A549 (cell line): ENCODE measurements around the gene NEK5. TPM values are rescaled to one million over a fixed set of nuclear protein-coding genes. Genes with fewer than 3 reads are reported as not detected.
A peak's percentile ranks its signal among the peaks of the same experiment; 100 is the strongest.

ENCODE experiments used
- ATAC-seq, 2 experiments: fragments of 200-7000 bp in 1 of 2; fragments of >200 bp in 1 of 2; cut with Nextera tagmentation in 1 of 2; cut with Tn5 transposase in 1 of 2; 3 replicates each; pipeline versions ENCODE4 v1.8.0 to v1.9.1; 2018 to 2020; ENCODE audit warnings: mild to moderate bottlenecking in 1 of 2, moderate library complexity in 1 of 2
- CTCF ChIA-PET: fragments of 300-600 bp; sonication (Branson Sonifier 250); formaldehyde crosslinking; extraction: SDS; loops from one replicate; lab custom pipeline; 2021; ENCODE audit warnings: antibody characterized with exemption, inconsistent platforms; lab: Yijun Ruan, JAX
- POLR2A ChIA-PET: fragments of 350-600 bp; formaldehyde crosslinking; extraction: SDS; loops from one replicate; lab custom pipeline; 2021; ENCODE audit warnings: antibody characterized with exemption, inconsistent platforms; lab: Yijun Ruan, JAX
- DNase-seq, 2 experiments: peaks; one replicate each; pipeline versions ENCODE4 v3.0.0 to v3.0.0-alpha.2; 2011 to 2016; ENCODE audit warnings: low read depth in 1 of 2, low spot score in 1 of 2
- FAIRE-seq: peaks from 2 replicates; lab custom pipeline; 2011; peaks lifted over from hg19 to GRCh38; lab: Jason Lieb, UNC
- H3K27ac ChIP-seq, 2 experiments: fragments of >200 bp; sonication (Bioruptor Twin); formaldehyde crosslinking; 3 replicates each; pipeline ENCODE4 v1.5.1; 2016 to 2017
- H3K4me1 ChIP-seq: fragments of >200 bp; sonication (Bioruptor Twin); formaldehyde crosslinking; 3 replicates; pipeline ENCODE4 v1.6.1; 2016
- H3K4me2 ChIP-seq: fragments of >200 bp; sonication (Bioruptor Twin); formaldehyde crosslinking; 3 replicates; pipeline ENCODE4 v1.6.1; 2016
- H3K4me3 ChIP-seq: fragments of >200 bp; sonication (Bioruptor Twin); formaldehyde crosslinking; 3 replicates; pipeline ENCODE4 v1.5.1; 2016
- H3K9me3 ChIP-seq: fragments of >200 bp; sonication (Bioruptor Twin); formaldehyde crosslinking; 3 replicates; pipeline ENCODE4 v1.6.1; 2016
- CEBPB ChIP-seq, 2 experiments: fragments of >200 bp in 1 of 2; sonication (Bioruptor Twin) in 1 of 2; formaldehyde crosslinking in 1 of 2; IDR thresholded peaks; 2 replicates each; pipeline ENCODE4 v1.6.1; 2012 to 2016
- CHD4 ChIP-seq: fragments of 200-600 bp; sonication (generic); IDR thresholded peaks from 2 replicates; pipeline ENCODE4 v1.6.1; 2016; ENCODE audit warnings: antibody characterized with exemption, mild to moderate bottlenecking, borderline replicate concordance
- E2F6 ChIP-seq: IDR thresholded peaks from 2 replicates; pipeline ENCODE4 v1.6.1; 2012; ENCODE audit warnings: low read depth, borderline replicate concordance
- EHF ChIP-seq: fragments of 250-450 bp; sonication (Bioruptor Pico); IDR thresholded peaks from 2 replicates; pipeline ENCODE4 v1.5.0; 2020; ENCODE audit warnings: mild to moderate bottlenecking
- ELK1 ChIP-seq: fragments of 150-350 bp; IDR thresholded peaks from 2 replicates; pipeline ENCODE4 v1.6.1; 2014; ENCODE audit warnings: low read depth, mild to moderate bottlenecking, low read length
- FOSB ChIP-seq: fragments of 250-450 bp; sonication (Bioruptor Pico); IDR thresholded peaks from 2 replicates; pipeline ENCODE4 v1.5.0; 2020; ENCODE audit warnings: mild to moderate bottlenecking, moderate library complexity
- HEYL ChIP-seq: fragments of 250-450 bp; sonication (Bioruptor Pico); IDR thresholded peaks from 2 replicates; pipeline ENCODE4 v1.8.0; 2021; ENCODE audit warnings: mild to moderate bottlenecking, moderate library complexity
- HOXA7 ChIP-seq: fragments of 250-450 bp; sonication (Bioruptor Pico); IDR thresholded peaks from 2 replicates; pipeline ENCODE4 v1.5.0; 2020; ENCODE audit warnings: mild to moderate bottlenecking, moderate library complexity
- JUN ChIP-seq, 2 experiments: fragments of >200 bp; sonication (Bioruptor Twin); formaldehyde crosslinking; IDR thresholded peaks; 2 replicates in 1 of 2; 3 replicates in 1 of 2; pipeline ENCODE4 v1.6.1; 2016 to 2017
- JUNB ChIP-seq: fragments of >200 bp; sonication (Bioruptor Twin); formaldehyde crosslinking; IDR thresholded peaks from 2 replicates; pipeline ENCODE4 v1.6.1; 2016
- KDM5A ChIP-seq: fragments of 200-600 bp; sonication (generic); IDR thresholded peaks from 2 replicates; pipeline ENCODE4 v1.6.1; 2016; ENCODE audit warnings: antibody characterized with exemption, mild to moderate bottlenecking
- MAX ChIP-seq: IDR thresholded peaks from 2 replicates; pipeline ENCODE4 v1.6.1; 2012
- MAZ ChIP-seq: fragments of 150-350 bp; IDR thresholded peaks from 2 replicates; pipeline ENCODE4 v1.6.1; 2014; ENCODE audit warnings: antibody characterized with exemption, low read depth, low read length, borderline replicate concordance
- NR3C1 ChIP-seq: fragments of >200 bp; sonication (Bioruptor Twin); formaldehyde crosslinking; IDR thresholded peaks from 3 replicates; pipeline ENCODE4 v1.6.1; 2017
- PBX3 ChIP-seq: IDR thresholded peaks from 2 replicates; pipeline ENCODE4 v1.6.1; 2012
- PHF8 ChIP-seq: fragments of 200-600 bp; sonication (generic); IDR thresholded peaks from 2 replicates; pipeline ENCODE4 v1.6.1; 2016; ENCODE audit warnings: low read depth, mild to moderate bottlenecking, antibody characterized with exemption, moderate library complexity, borderline replicate concordance
- RCOR1 ChIP-seq: fragments of 150-350 bp; IDR thresholded peaks from 2 replicates; pipeline ENCODE4 v1.6.1; 2014; ENCODE audit warnings: antibody characterized with exemption, low read length, low read depth
- SMC3 ChIP-seq: fragments of >200 bp; sonication (Bioruptor Twin); formaldehyde crosslinking; IDR thresholded peaks from 3 replicates; pipeline ENCODE4 v1.6.1; 2018; ENCODE audit warnings: inconsistent platforms
- SREBF2 ChIP-seq: fragments of 450-650 bp; IDR thresholded peaks from 2 replicates; pipeline ENCODE4 v1.6.1; 2014; ENCODE audit warnings: mild to moderate bottlenecking, moderate library complexity
- TFCP2L1 ChIP-seq: fragments of 250-450 bp; sonication (Bioruptor Pico); IDR thresholded peaks from 2 replicates; pipeline ENCODE4 v1.5.0; 2021; ENCODE audit warnings: mild to moderate bottlenecking
- TP53 ChIP-seq: fragments of 250-450 bp; sonication (Bioruptor Pico); IDR thresholded peaks from 2 replicates; pipeline ENCODE4 v1.5.0; 2021; ENCODE audit warnings: mild to moderate bottlenecking, moderate library complexity
- ZC3H11A ChIP-seq: fragments of 450-650 bp; IDR thresholded peaks from 2 replicates; pipeline ENCODE4 v1.6.1; 2014; ENCODE audit warnings: antibody characterized with exemption, mild to moderate bottlenecking
- ZNF302 ChIP-seq: fragments of 250-450 bp; sonication (Bioruptor Pico); IDR thresholded peaks from 2 replicates; pipeline ENCODE4 v1.9.0; 2021; ENCODE audit warnings: inconsistent platforms, mild to moderate bottlenecking, moderate library complexity
- ZSCAN20 ChIP-seq: fragments of 250-450 bp; sonication (Bioruptor Pico); IDR thresholded peaks from 2 replicates; pipeline ENCODE4 v1.8.0; 2022; ENCODE audit warnings: mild to moderate bottlenecking, moderate library complexity
- WGBS: methylation state at CpG from one replicate; pipeline ENCODE4 v1.1.6; 2017; ENCODE audit errors: missing lambda C conversion rate; 5-methylcytosine and 5-hydroxymethylcytosine counted together
- polyA plus RNA-seq, 4 experiments: library from polyadenylated mRNA; depleted of rRNA in 3 of 4; stranded (reverse); fragments of >200 nt; fragmentation: RNase III in 1 of 4; extraction: RNeasy Plus Mini Kit Qiagen cat#74134 plus additional on column Dnase treatment in 1 of 4; gene quantifications; 2 replicates in 3 of 4; 3 replicates in 1 of 4; pipeline ENCODE4 v1.2.3, GENCODE V29; 2011 to 2017
- TF ChIP-seq, protein P1 (sequence below): fragments of 200-600 bp; sonication (generic); IDR thresholded peaks from 2 replicates; pipeline ENCODE4 v1.6.1; 2016; ENCODE audit warnings: antibody characterized with exemption, mild to moderate bottlenecking, moderate library complexity

NEK5 gene
- polyA plus RNA-seq, 2 of the 4 experiments (the other 2 are of a cell fraction): 0.08 to 0.23 TPM

- Histone ChIP-seq H3K4me1 (peaks cover 5% of the 10 kb centered on the region; the same call in 1 of the 3 replicates), H3K4me3 (no peak overlapping the region), H3K27ac (no peak overlapping the region), H3K4me2 (no peak overlapping the region), H3K9me3 (no peaks in the 10 kb centered on the region)
- ChIA-PET POLR2A (no interaction called here), CTCF (interaction anchor here (1.0 kb wide), 1 partner anchor 13 kb away, joined by 3 read pairs; no protein-coding TSS in a partner anchor)
- ATAC-seq (no peak), FAIRE-seq (no peak), DNase-seq (no peak)
- TF ChIP-seq MAX (no peak), HOXA7 (CRISPR knock-in tag) (no peak), CEBPB (IDR thresholded peaks at IDR 0.05) (no peak), HEYL (CRISPR knock-in tag) (no peak), JUNB (no peak), SMC3 (no peak), RCOR1 (no peak), EHF (CRISPR knock-in tag) (no peak), ELK1 (no peak), ZSCAN20 (no peak), ZNF302 (CRISPR knock-in tag) (no peak), TP53 (CRISPR knock-in tag) (no peak), CHD4 (no peak), TFCP2L1 (CRISPR knock-in tag) (no peak), MAZ (no peak)
- WGBS: 92% methylated on average over 1 of the region's 3 CpGs
Observed at GRCh38 chr13:52016296-52016695, 112.6 kb downstream of the NEK5 start.

- Histone ChIP-seq H3K4me3 (peak overlapping the region; percentile 95), H3K4me1 (peaks cover 10% of the 10 kb centered on the region; the same call in 1 of the 3 replicates), H3K27ac (peak overlapping the region; percentile 79 to 82), H3K9me3 (no peaks in the 10 kb centered on the region), H3K4me2 (peak overlapping the region; percentile 89)
- TF ChIP-seq PHF8 (peak; percentile 74), ELK1 (no peak), KDM5A (peak; percentile 77)
- no peak for DNase-seq
- ChIA-PET POLR2A (interaction anchor here (0.9 kb wide), 1 partner anchor 115 kb away, joined by 3 read pairs; no protein-coding TSS in a partner anchor), CTCF (no interaction called here)
- no peak; a peak in 1 of 6 replicates for ATAC-seq
- FAIRE-seq: no peak
- 2% methylated on average over 8 of the region's 8 CpGs for WGBS
Observed at GRCh38 chr13:52012512-52012836, 116.4 kb downstream of the NEK5 start.

DNA sequence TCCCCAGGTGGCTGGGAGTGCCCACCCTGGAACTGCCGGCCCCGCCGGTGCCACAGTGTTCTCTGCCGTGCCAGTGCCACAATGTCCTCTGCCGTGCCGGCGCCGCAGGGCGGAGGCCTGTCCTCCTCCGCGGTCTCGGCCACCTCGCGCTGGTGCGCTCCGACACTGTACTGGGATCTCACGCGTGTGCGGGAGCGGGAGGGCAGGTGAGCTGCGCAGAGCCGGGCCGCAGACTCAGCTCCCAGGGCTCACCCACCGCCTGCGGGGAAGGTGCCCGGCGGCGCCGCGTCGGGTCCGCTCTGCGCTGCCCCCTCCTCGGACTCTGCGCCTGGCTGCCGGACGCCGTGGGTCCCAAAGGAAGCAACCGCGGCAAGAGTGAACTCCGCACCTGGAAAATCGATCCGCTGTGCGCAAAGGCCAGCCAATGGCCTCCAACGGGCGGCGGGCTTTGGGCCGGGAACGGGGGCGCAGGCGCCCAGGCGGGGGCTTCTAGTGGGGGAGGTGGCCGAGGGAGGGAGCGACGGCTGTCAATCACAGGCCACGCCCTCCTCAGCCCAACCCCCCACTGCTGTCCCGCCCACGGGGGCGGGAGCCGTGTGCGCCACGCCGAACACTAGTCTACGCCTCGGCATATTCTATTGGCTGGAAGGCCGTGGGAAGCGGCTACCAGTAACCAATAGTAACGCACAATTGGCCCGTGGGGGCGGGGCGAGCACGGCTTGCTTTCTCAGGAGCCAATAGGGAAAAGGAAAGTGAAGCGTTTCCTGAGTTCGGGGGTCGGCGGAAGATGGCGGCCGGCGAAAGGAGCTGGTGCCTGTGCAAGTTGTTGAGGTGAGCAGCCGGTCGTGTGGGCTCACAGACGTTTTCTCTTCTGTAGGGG lies 117.0 kb downstream of the NEK5 start, which contains the start of gene ALG11:
TSS of gene ALG11 (plus strand) at position 767 of the 880 bp plus-strand sequence. CDS start at position 788, 21 bp downstream.
- 3% methylated on average over 6 of the region's 82 CpGs for WGBS
- peaks cover 10% of the 10 kb centered on the region; the same call in 1 of the 3 replicates for H3K4me1 ChIP-seq
- H3K4me2 ChIP-seq: peak within 1 kb of the TSS; percentile 96
- no peaks in the 10 kb centered on the region for H3K9me3 ChIP-seq
- ATAC-seq: peak; percentile 99
- ChIA-PET POLR2A (interaction anchor here (0.9 kb wide), 1 partner anchor 116 kb away, joined by 3 read pairs; no protein-coding TSS in a partner anchor), CTCF (no interaction called here)
- peak within 1 kb of the TSS; percentile 79 to 89 for H3K27ac ChIP-seq
- H3K4me3 ChIP-seq: peak within 1 kb of the TSS; percentile 95
- DNase-seq: peak; percentile 86 to 96
- FAIRE-seq: no peak
- peak; percentile 41; the same call in 1 of the 2 replicates for TF ChIP-seq E2F6
- TF ChIP-seq PBX3: peak; percentile 91
- TF ChIP-seq KDM5A: peak; percentile 92
- TF ChIP-seq ZC3H11A: no peak
- TF ChIP-seq NR3C1: no peak
- TF ChIP-seq PHF8: peak; percentile 21; the same call in 1 of the 2 replicates
- TF ChIP-seq, protein P1, sequence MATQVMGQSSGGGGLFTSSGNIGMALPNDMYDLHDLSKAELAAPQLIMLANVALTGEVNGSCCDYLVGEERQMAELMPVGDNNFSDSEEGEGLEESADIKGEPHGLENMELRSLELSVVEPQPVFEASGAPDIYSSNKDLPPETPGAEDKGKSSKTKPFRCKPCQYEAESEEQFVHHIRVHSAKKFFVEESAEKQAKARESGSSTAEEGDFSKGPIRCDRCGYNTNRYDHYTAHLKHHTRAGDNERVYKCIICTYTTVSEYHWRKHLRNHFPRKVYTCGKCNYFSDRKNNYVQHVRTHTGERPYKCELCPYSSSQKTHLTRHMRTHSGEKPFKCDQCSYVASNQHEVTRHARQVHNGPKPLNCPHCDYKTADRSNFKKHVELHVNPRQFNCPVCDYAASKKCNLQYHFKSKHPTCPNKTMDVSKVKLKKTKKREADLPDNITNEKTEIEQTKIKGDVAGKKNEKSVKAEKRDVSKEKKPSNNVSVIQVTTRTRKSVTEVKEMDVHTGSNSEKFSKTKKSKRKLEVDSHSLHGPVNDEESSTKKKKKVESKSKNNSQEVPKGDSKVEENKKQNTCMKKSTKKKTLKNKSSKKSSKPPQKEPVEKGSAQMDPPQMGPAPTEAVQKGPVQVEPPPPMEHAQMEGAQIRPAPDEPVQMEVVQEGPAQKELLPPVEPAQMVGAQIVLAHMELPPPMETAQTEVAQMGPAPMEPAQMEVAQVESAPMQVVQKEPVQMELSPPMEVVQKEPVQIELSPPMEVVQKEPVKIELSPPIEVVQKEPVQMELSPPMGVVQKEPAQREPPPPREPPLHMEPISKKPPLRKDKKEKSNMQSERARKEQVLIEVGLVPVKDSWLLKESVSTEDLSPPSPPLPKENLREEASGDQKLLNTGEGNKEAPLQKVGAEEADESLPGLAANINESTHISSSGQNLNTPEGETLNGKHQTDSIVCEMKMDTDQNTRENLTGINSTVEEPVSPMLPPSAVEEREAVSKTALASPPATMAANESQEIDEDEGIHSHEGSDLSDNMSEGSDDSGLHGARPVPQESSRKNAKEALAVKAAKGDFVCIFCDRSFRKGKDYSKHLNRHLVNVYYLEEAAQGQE: no peak
- TF ChIP-seq SMC3: no peak
- TF ChIP-seq SREBF2: no peak
- TF ChIP-seq JUN (IDR thresholded peaks at IDR 0.05): peak in 1 of 2 experiments; percentile 15; a peak in 1 of 5 replicates
- no peak for TF ChIP-seq FOSB (CRISPR knock-in tag)
